ENCODE results near the gene ABHD17A.
A peak's percentile ranks its signal among the peaks of the same experiment; 100 is the strongest.

The ABHD17A gene

GRCh38 chr19:1837625-1838105, 47.6 kb downstream of the ABHD17A start:
- peak; percentile 88 for DNase-seq (ENCODE audit: low spot score)

- no peak for DNase-seq (ENCODE audit: low spot score)
Observed at GRCh38 chr19:1837222-1837565, 48.1 kb downstream of the ABHD17A start.

GRCh38 chr19:1836458-1837221, 48.7 kb downstream of the ABHD17A start:
- DNase-seq (ENCODE audit: low spot score), result no peak

- no peak for DNase-seq (ENCODE audit: low spot score)
Observed at GRCh38 chr19:1833540-1833939, 51.8 kb downstream of the ABHD17A start.

GRCh38 chr19:1832046-1832663, 53.1 kb downstream of the ABHD17A start:
- no peak for DNase-seq (ENCODE audit: low spot score)

GRCh38 chr19:1830978-1831377, 54.3 kb downstream of the ABHD17A start:
- no peak for DNase-seq (ENCODE audit: low spot score)

GRCh38 chr19:1830568-1830967, 54.7 kb downstream of the ABHD17A start:
- DNase-seq (ENCODE audit: low spot score), result no peak

GRCh38 chr19:1829958-1830357, 55.3 kb downstream of the ABHD17A start:
- no peak for DNase-seq (ENCODE audit: low spot score)

- DNase-seq (ENCODE audit: low spot score), result no peak
Observed at GRCh38 chr19:1828279-1829238, 56.7 kb downstream of the ABHD17A start.

GRCh38 chr19:1827566-1828278, 57.6 kb downstream of the ABHD17A start:
- no peak for DNase-seq (ENCODE audit: low spot score)

All from AG20443 (cell line).